Measurements from ENCODE around the gene TTC9.

The TTC9 gene

DNA sequence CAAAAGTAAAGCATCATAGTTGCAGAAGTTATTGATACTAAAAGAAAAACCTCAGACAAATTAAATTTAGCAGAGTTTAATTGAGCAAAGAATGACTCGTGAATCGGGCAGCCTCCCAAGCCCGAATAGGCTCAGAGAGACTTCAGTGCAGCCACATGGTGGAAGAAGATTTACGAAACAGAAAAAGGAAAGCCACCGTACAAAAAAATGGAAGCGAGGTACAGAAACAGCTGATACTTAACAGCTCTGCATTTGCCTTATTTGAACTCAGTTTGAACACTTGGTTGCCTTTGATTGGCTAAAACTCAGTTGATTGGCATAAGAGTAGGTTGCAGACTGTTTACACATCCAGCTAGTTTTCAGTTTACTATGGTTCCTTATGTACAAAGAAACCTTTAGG is 12.9 kb downstream of the TTC9 start:
- no peak overlapping the region for H4K5ac ChIP-seq (ENCODE audit: low read length)
- WGBS (ENCODE audit: extremely low coverage, insufficient coverage, low lambda C conversion rate), result no CpG with 5 or more reads among the region's 6 CpGs

GRCh38 chr14:70655110-70655826 is 13.6 kb downstream of the TTC9 start:
- H2BK15ac ChIP-seq (replicated peaks; ENCODE audit: low read depth), result no peak overlapping the region
- no CpG with 5 or more reads among the region's 19 CpGs for WGBS (ENCODE audit: extremely low coverage, insufficient coverage, low lambda C conversion rate)

More for the DNA sequence above, 12.9 kb downstream of the TTC9 start:
- Histone ChIP-seq H3K4me3 (ENCODE audit: low read length) (no peak overlapping the region), H3K4me2 (ENCODE audit: low read length) (no peak overlapping the region), H3K79me2 (ENCODE audit: control insufficient read depth, insufficient read depth, low read length) (peaks cover 40% of the 10 kb centered on the region), H3K4me1 (ENCODE audit: control insufficient read depth, low read depth, low read length) (peaks cover 13% of the 10 kb centered on the region), H3K79me1 (ENCODE audit: low read length) (peaks cover 14% of the 10 kb centered on the region), H2AK5ac (ENCODE audit: low read length) (no peak overlapping the region), H3K18ac (ENCODE audit: low read length) (peak overlapping the region; percentile 11), H3K23ac (ENCODE audit: low read length) (no peak overlapping the region), H2BK5ac (ENCODE audit: low read length) (no peak overlapping the region), H2BK120ac (ENCODE audit: low read depth, low read length) (no peak overlapping the region), H3K56ac (ENCODE audit: low read length) (no peak overlapping the region), H2BK15ac (replicated peaks; ENCODE audit: low read depth) (no peak overlapping the region), H4K8ac (ENCODE audit: low read depth, low read length) (no peak overlapping the region), H3K27ac (ENCODE audit: low read depth, low read length) (no peak overlapping the region), H3K36me3 (ENCODE audit: control insufficient read depth, insufficient read depth, low read length) (no peaks in the 10 kb centered on the region), H3K9ac (ENCODE audit: low read length) (no peak overlapping the region), H3K4ac (ENCODE audit: low read depth, low read length) (no peak overlapping the region), H3K27me3 (ENCODE audit: insufficient read depth, low read length, poor library complexity) (no peaks in the 10 kb centered on the region)
- DNase-seq, result no peak

DNA sequence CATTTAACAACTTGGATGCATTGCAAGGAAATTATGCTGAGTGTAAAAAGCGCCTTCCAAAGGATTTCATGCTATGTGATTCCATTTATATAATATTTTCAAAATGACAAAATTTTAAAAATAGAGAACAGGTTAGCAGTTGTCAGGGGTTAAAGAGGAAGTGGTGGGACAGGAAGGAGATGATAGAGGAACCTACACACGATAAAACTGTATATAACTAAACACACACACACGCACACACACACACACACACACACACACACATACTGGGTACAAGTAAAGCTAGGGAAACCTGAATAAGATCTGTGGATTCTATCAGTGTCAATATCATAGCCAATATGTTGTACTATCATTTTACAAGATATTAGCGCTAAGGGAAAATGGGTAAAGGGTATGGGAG is 17.2 kb downstream of the TTC9 start:
- no peak overlapping the region for H3K4ac ChIP-seq (ENCODE audit: low read depth, low read length)
- H2AK5ac ChIP-seq (ENCODE audit: low read length), result no peak overlapping the region
- H3K9ac ChIP-seq (ENCODE audit: low read length), result no peak overlapping the region
- peaks cover 54% of the 10 kb centered on the region for H3K79me2 ChIP-seq (ENCODE audit: control insufficient read depth, insufficient read depth, low read length)
- no peak overlapping the region for H3K27ac ChIP-seq (ENCODE audit: low read depth, low read length)
- no peak overlapping the region for H3K23ac ChIP-seq (ENCODE audit: low read length)
- no peak overlapping the region for H4K8ac ChIP-seq (ENCODE audit: low read depth, low read length)
- peaks cover 6% of the 10 kb centered on the region for H3K4me1 ChIP-seq (ENCODE audit: control insufficient read depth, low read depth, low read length)
- no peak overlapping the region for H3K4me3 ChIP-seq (ENCODE audit: low read length)
- no peak overlapping the region for H2BK120ac ChIP-seq (ENCODE audit: low read depth, low read length)
- H3K56ac ChIP-seq (ENCODE audit: low read length), result no peak overlapping the region
- peaks cover 21% of the 10 kb centered on the region for H3K79me1 ChIP-seq (ENCODE audit: low read length)
- no peaks in the 10 kb centered on the region for H3K27me3 ChIP-seq (ENCODE audit: insufficient read depth, low read length, poor library complexity)
- H2BK15ac ChIP-seq (replicated peaks; ENCODE audit: low read depth), result no peak overlapping the region
- WGBS (ENCODE audit: extremely low coverage, insufficient coverage, low lambda C conversion rate), result no CpG with 5 or more reads among the region's 4 CpGs
- H4K5ac ChIP-seq (ENCODE audit: low read length), result no peak overlapping the region
- DNase-seq, result no peak
- H3K36me3 ChIP-seq (ENCODE audit: control insufficient read depth, insufficient read depth, low read length), result peaks cover 4% of the 10 kb centered on the region
- H3K4me2 ChIP-seq (ENCODE audit: low read length), result no peak overlapping the region
- no peak overlapping the region for H2BK5ac ChIP-seq (ENCODE audit: low read length)
- H3K18ac ChIP-seq (ENCODE audit: low read length), result no peak overlapping the region

More at GRCh38 chr14:70655110-70655826, 13.6 kb downstream of the TTC9 start:
- Histone ChIP-seq H3K36me3 (ENCODE audit: control insufficient read depth, insufficient read depth, low read length) (no peaks in the 10 kb centered on the region), H3K4me3 (ENCODE audit: low read length) (no peak overlapping the region), H4K8ac (ENCODE audit: low read depth, low read length) (no peak overlapping the region), H2BK5ac (ENCODE audit: low read length) (no peak overlapping the region), H3K79me1 (ENCODE audit: low read length) (peaks cover 17% of the 10 kb centered on the region), H3K18ac (ENCODE audit: low read length) (peak overlapping the region; percentile 75), H2AK5ac (ENCODE audit: low read length) (no peak overlapping the region), H3K27ac (ENCODE audit: low read depth, low read length) (no peak overlapping the region), H3K9ac (ENCODE audit: low read length) (no peak overlapping the region), H4K5ac (ENCODE audit: low read length) (no peak overlapping the region), H3K79me2 (ENCODE audit: control insufficient read depth, insufficient read depth, low read length) (peaks cover 44% of the 10 kb centered on the region), H3K4me1 (ENCODE audit: control insufficient read depth, low read depth, low read length) (peaks cover 13% of the 10 kb centered on the region), H3K56ac (ENCODE audit: low read length) (peak overlapping the region; percentile 4), H3K23ac (ENCODE audit: low read length) (no peak overlapping the region), H2BK120ac (ENCODE audit: low read depth, low read length) (no peak overlapping the region), H3K4me2 (ENCODE audit: low read length) (no peak overlapping the region), H3K27me3 (ENCODE audit: insufficient read depth, low read length, poor library complexity) (no peaks in the 10 kb centered on the region), H3K4ac (ENCODE audit: low read depth, low read length) (no peak overlapping the region)
- DNase-seq, result peak; percentile 85

GRCh38 chr14:70660967-70661893 is 19.5 kb downstream of the TTC9 start:
- H2BK15ac ChIP-seq (replicated peaks; ENCODE audit: low read depth), result no peak overlapping the region
- H2BK5ac ChIP-seq (ENCODE audit: low read length), result no peak overlapping the region
- no peak overlapping the region for H3K27ac ChIP-seq (ENCODE audit: low read depth, low read length)
- no peak overlapping the region for H3K18ac ChIP-seq (ENCODE audit: low read length)
- H2BK120ac ChIP-seq (ENCODE audit: low read depth, low read length), result no peak overlapping the region
- no peak overlapping the region for H4K8ac ChIP-seq (ENCODE audit: low read depth, low read length)
- DNase-seq, result no peak
- H3K9ac ChIP-seq (ENCODE audit: low read length), result no peak overlapping the region
- peaks cover 30% of the 10 kb centered on the region for H3K79me1 ChIP-seq (ENCODE audit: low read length)
- H3K23ac ChIP-seq (ENCODE audit: low read length), result no peak overlapping the region
- no peak overlapping the region for H3K56ac ChIP-seq (ENCODE audit: low read length)
- no peak overlapping the region for H3K4me2 ChIP-seq (ENCODE audit: low read length)
- H3K4ac ChIP-seq (ENCODE audit: low read depth, low read length), result no peak overlapping the region
- WGBS (ENCODE audit: extremely low coverage, insufficient coverage, low lambda C conversion rate), result no CpG with 5 or more reads among the region's 13 CpGs
- no peak overlapping the region for H3K4me3 ChIP-seq (ENCODE audit: low read length)
- H3K79me2 ChIP-seq (ENCODE audit: control insufficient read depth, insufficient read depth, low read length), result peaks cover 58% of the 10 kb centered on the region
- peaks cover 4% of the 10 kb centered on the region for H3K36me3 ChIP-seq (ENCODE audit: control insufficient read depth, insufficient read depth, low read length)
- no peak overlapping the region for H2AK5ac ChIP-seq (ENCODE audit: low read length)
- H3K4me1 ChIP-seq (ENCODE audit: control insufficient read depth, low read depth, low read length), result peaks cover 12% of the 10 kb centered on the region
- H4K5ac ChIP-seq (ENCODE audit: low read length), result no peak overlapping the region
- no peaks in the 10 kb centered on the region for H3K27me3 ChIP-seq (ENCODE audit: insufficient read depth, low read length, poor library complexity)

- Histone ChIP-seq H4K8ac (ENCODE audit: low read depth, low read length) (no peak overlapping the region), H3K4me2 (ENCODE audit: low read length) (no peak overlapping the region), H2BK120ac (ENCODE audit: low read depth, low read length) (no peak overlapping the region), H3K4me3 (ENCODE audit: low read length) (no peak overlapping the region), H3K27ac (ENCODE audit: low read depth, low read length) (no peak overlapping the region), H3K36me3 (ENCODE audit: control insufficient read depth, insufficient read depth, low read length) (peaks cover 4% of the 10 kb centered on the region), H4K5ac (ENCODE audit: low read length) (no peak overlapping the region), H3K56ac (ENCODE audit: low read length) (no peak overlapping the region), H3K18ac (ENCODE audit: low read length) (no peak overlapping the region), H3K4ac (ENCODE audit: low read depth, low read length) (no peak overlapping the region), H3K23ac (ENCODE audit: low read length) (no peak overlapping the region), H3K4me1 (ENCODE audit: control insufficient read depth, low read depth, low read length) (peaks cover 12% of the 10 kb centered on the region), H3K79me1 (ENCODE audit: low read length) (peaks cover 33% of the 10 kb centered on the region), H3K27me3 (ENCODE audit: insufficient read depth, low read length, poor library complexity) (no peaks in the 10 kb centered on the region), H2AK5ac (ENCODE audit: low read length) (no peak overlapping the region), H3K79me2 (ENCODE audit: control insufficient read depth, insufficient read depth, low read length) (peaks cover 58% of the 10 kb centered on the region), H2BK5ac (ENCODE audit: low read length) (no peak overlapping the region), H2BK15ac (replicated peaks; ENCODE audit: low read depth) (no peak overlapping the region), H3K9ac (ENCODE audit: low read length) (no peak overlapping the region)
- DNase-seq, result no peak
Observed at GRCh38 chr14:70662080-70662479, 20.4 kb downstream of the TTC9 start.

All from mesendoderm (in vitro differentiated cells).